Cardiac muscle cell (in vitro differentiated cells and primary cell): ENCODE results near the gene GLMN. TPM values are rescaled to one million over a fixed set of nuclear protein-coding genes. Genes with fewer than 3 reads are reported as not detected.
"Not testable (repeated sequence)": the region's sequence is repeated elsewhere in the genome, so short reads cannot be mapped to it uniquely, and the experiment has no call there.

Source experiments
- DNase-seq, 2 donors: peaks; one replicate each; pipeline versions ENCODE4 v3.0.0 to v3.0.0-alpha.2; 2010 to 2017; ENCODE audit warnings: low read depth in 1 of 2, low spot score in 1 of 2
- H3K27ac ChIP-seq: fragments of 200-600 bp; sonication (generic); 2 replicates; pipeline ENCODE4 v1.5.1; 2016
- H3K27me3 ChIP-seq: fragments of 200-600 bp; sonication (generic); 2 replicates; pipeline ENCODE4 v1.6.0; 2016; ENCODE audit warnings: control low read depth
- H3K36me3 ChIP-seq: fragments of 200-600 bp; sonication (generic); 2 replicates; pipeline ENCODE4 v1.5.1; 2016; ENCODE audit warnings: control low read depth
- H3K4me1 ChIP-seq: fragments of 200-600 bp; sonication (generic); 2 replicates; pipeline ENCODE4 v1.8.1; 2017; ENCODE audit warnings: low read depth, mild to moderate bottlenecking, mixed run types
- H3K4me3 ChIP-seq: fragments of 200-600 bp; sonication (generic); 2 replicates; pipeline ENCODE4 v1.5.1; 2016; ENCODE audit warnings: mild to moderate bottlenecking
- H3K9me3 ChIP-seq: fragments of 200-600 bp; sonication (generic); 2 replicates; pipeline ENCODE4 v1.5.1; 2017; ENCODE audit warnings: low read depth, mild to moderate bottlenecking, control low read depth
- CTCF ChIP-seq: IDR thresholded peaks from 2 replicates; pipeline ENCODE4 v1.5.1; 2012; ENCODE audit warnings: low read depth, mild to moderate bottlenecking, low read length
- polyA plus RNA-seq: library from polyadenylated mRNA; unstranded; fragments of >200 nt; fragmentation: Nextera tagmentation; extraction: Ambion mirVana; gene quantifications from 2 replicates; pipeline ENCODE4 v1.2.1, GENCODE V29; 2016
- total RNA-seq: library from RNA; depleted of rRNA; stranded (reverse); fragments of >200 nt; gene quantifications from 2 replicates; pipeline ENCODE4 v1.2.3, GENCODE V29; 2016

The GLMN gene
- total and polyA plus RNA-seq, 2 experiments from 2014 or later: 12.4 to 26.2 TPM

- DNase-seq: peak; percentile 34 to 80
- Histone ChIP-seq H3K9me3 (no peaks in the 10 kb centered on the region), H3K27me3 (no peaks in the 10 kb centered on the region), H3K4me1 (no peaks in the 10 kb centered on the region), H3K4me3 (no peak overlapping the region), H3K27ac (no peak overlapping the region), H3K36me3 (peaks cover 32% of the 10 kb centered on the region)
- TF ChIP-seq CTCF: peak; percentile 82
Measured at GRCh38 chr1:92291372-92291999, 7.3 kb downstream of the GLMN start.

DNA sequence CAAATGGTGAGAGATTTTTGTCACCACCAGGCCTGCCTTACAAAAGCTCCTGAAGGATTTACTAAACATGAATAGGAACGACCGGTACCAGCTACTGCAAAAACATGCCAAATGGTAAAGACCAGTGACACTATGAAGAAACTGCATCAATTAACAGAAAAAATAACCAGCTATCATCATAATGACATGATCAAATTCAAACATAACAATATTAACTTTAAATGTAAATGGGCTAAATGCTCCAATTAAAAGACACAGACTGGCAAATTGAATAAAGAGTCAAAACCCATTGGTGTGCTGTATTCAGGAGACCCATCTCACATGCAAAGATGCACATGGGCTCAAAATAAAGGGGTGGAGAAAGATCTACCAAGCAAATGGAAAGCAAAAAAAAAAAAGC is 17.4 kb downstream of the GLMN start:
- not testable (repeated sequence) for H3K36me3 ChIP-seq, H3K4me3 ChIP-seq, H3K27ac ChIP-seq, H3K4me1 ChIP-seq, DNase-seq, H3K9me3 ChIP-seq, H3K27me3 ChIP-seq

DNA sequence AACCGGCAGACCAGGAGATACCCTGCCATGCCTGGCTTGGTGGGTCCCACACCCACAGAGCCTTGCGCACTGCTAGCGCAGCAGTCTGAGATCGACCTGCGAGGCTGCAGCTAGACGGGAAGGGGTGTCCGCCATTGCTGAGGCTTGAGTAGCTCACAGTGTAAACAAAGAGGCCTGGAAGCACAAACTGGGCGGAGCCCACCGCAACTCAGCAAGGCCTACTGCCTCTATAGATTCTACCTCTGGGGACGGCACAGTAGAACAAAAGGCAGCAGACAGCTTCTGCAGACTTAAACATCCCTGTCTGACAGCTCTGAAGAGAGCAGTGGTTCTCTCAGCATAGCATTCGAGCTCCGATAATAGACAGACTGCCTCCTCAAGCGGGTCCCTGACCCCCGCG is 19.0 kb downstream of the GLMN start:
- H3K4me1 ChIP-seq, H3K27me3 ChIP-seq, DNase-seq, H3K27ac ChIP-seq, H3K4me3 ChIP-seq, H3K9me3 ChIP-seq: not testable (repeated sequence)
- H3K36me3 ChIP-seq: peaks cover 10% of the 10 kb centered on the region

DNA sequence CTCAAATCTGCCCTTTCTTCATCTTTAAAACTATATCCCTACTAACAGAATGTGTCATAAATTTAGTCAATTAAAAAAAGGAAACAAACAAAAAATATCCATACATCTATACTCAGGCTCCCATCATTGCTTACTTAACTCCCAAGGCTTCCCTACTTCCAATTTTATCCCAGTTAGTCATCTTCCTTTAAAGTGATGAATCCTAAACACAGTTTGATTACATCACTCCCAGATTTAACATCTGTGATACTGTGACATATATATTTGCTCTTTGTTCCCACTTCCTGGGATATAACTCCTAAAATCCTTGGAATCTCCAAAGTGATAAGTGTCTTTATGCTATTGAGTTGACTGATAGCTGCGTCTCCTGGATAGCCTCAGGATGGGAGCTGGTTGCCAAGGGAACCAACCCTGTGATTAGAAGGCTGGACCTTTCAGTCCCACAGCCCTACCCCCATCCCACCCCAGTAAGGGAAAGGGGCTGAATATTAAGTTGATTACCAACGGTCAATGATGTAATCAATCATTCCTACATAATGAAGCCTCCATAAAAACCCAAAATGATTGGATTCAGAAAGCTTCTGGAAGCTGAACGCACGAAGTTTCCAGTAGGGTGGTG is 21.6 kb downstream of the GLMN start:
- H3K4me1 ChIP-seq: no peaks in the 10 kb centered on the region
- H3K36me3 ChIP-seq: peaks cover 10% of the 10 kb centered on the region
- no peaks in the 10 kb centered on the region for H3K27me3 ChIP-seq
- TF ChIP-seq CTCF: no peak
- H3K9me3 ChIP-seq: no peaks in the 10 kb centered on the region
- peak in 1 of 2 donors; percentile 36 for DNase-seq
- H3K27ac ChIP-seq: no peak overlapping the region
- no peak overlapping the region for H3K4me3 ChIP-seq

- H3K4me1 ChIP-seq: no peaks in the 10 kb centered on the region
- no peak for DNase-seq
- H3K36me3 ChIP-seq: peaks cover 10% of the 10 kb centered on the region
- no peaks in the 10 kb centered on the region for H3K9me3 ChIP-seq
- H3K27me3 ChIP-seq: no peaks in the 10 kb centered on the region
- no peak overlapping the region for H3K4me3 ChIP-seq
- no peak for TF ChIP-seq CTCF
- H3K27ac ChIP-seq: no peak overlapping the region
Measured at GRCh38 chr1:92276082-92276481, 22.7 kb downstream of the GLMN start.

DNA sequence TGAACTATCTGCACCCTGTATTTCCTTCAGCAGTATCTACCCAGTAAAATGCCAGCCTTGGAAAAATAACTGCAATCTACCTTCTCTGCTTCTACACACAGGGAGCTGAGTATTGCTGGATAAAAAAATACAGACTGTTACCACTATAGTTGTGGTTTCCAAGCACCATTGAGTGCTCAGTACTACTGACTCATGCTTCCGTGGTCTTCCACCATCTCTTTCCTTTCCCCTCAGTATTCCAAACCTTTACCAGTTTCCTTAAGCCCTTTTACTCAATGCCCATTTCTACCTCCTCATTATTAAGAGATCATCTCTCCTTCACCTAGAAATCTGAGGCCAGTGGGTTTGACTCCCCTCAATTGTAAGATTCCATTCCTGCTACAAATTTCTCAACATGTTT is 23.8 kb downstream of the GLMN start:
- H3K9me3 ChIP-seq: no peaks in the 10 kb centered on the region
- no peak overlapping the region for H3K27ac ChIP-seq
- no peaks in the 10 kb centered on the region for H3K27me3 ChIP-seq
- peaks cover 10% of the 10 kb centered on the region for H3K36me3 ChIP-seq
- no peaks in the 10 kb centered on the region for H3K4me1 ChIP-seq
- no peak overlapping the region for H3K4me3 ChIP-seq
- DNase-seq: no peak
- no peak for TF ChIP-seq CTCF
